KOPT-K1 (cell line): ENCODE results near the gene COL21A1.

ENCODE experiments used
- H3K27ac ChIP-seq: fragments of 200-600 bp; sonication (generic); 2 replicates; pipeline ENCODE4 v1.5.1; 2016; ENCODE audit warnings: antibody characterized with exemption, mild to moderate bottlenecking, low read depth, low read length; ENCODE audit not compliant: poor library complexity, severe bottlenecking
- H3K36me3 ChIP-seq: fragments of 200-600 bp; sonication (generic); 2 replicates; pipeline ENCODE4 v1.5.1; 2017; ENCODE audit warnings: antibody characterized with exemption, mild to moderate bottlenecking, low read length, moderate library complexity; ENCODE audit not compliant: insufficient read depth
- H3K9me3 ChIP-seq: fragments of 200-600 bp; sonication (generic); 2 replicates; pipeline ENCODE4 v1.5.1; 2017; ENCODE audit warnings: antibody characterized with exemption, low read length, mild to moderate bottlenecking; ENCODE audit not compliant: insufficient read depth, poor library complexity, severe bottlenecking

Gene COL21A1

DNA sequence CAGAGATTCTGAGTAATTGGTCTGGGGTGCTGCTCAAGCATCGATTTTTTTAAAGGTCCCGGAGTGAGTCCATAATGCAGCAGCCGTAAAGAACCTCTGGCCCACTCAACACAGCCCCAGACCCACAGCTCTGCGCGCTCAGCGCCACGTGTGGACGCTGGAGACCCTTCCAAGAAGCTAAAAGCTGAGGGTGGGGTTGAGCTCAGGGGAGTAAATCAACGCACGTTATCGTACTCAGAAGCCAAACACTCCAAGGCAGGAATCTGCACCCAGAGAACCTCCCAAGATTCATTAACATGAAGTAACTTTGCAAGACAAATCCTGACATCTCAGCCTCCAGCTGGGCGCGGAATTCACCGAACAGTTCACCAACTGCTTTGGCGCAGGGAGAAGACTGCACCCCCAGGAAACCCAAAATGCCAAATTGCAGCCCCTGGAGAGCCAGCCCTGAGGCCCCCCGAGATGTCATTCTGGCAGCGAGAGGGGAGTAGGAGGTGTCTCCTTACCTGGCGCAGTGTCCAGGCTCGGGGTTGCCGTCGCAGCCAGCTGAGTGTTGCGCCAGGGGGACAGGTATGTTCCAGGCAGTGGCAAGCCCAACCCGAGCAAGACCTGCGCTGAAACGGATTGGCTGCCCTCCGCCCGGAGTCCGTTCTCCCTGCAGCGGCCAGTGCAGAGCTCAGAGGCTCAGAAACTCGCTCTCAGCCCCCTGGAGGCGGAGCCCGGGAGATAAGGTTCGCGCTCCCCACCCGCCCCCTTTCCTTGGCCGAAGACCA lies at the start of gene COL21A1:
TSS of gene COL21A1 (minus strand) at position 700 of the 773 bp plus-strand sequence. CDS start 64,962 bp downstream, outside the sequence.
- no peaks in the 10 kb centered on the region for H3K9me3 ChIP-seq
- no peaks in the 10 kb centered on the region for H3K36me3 ChIP-seq
- H3K27ac ChIP-seq = no peak within 1 kb of the TSS

DNA sequence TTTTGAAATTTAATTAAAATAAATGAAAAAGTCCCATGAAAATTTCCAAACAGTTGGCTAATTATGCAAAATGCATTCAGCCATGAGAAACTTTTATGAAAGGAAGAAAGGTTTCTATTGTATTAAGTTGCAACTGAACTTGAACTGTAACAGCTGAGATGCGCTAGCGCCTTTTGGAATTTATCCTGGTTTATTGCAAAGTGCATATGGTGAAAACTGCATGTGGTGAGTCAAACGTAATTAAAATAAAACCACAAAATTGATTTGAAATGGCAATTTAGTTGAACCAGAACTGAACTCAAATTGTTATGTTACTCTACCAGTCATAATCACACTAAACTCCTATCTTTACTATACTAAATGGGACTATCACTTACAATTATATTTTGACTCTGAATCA lies 46.4 kb upstream of the COL21A1 start:
- no peak overlapping the region for H3K27ac ChIP-seq
- no peaks in the 10 kb centered on the region for H3K36me3 ChIP-seq

DNA sequence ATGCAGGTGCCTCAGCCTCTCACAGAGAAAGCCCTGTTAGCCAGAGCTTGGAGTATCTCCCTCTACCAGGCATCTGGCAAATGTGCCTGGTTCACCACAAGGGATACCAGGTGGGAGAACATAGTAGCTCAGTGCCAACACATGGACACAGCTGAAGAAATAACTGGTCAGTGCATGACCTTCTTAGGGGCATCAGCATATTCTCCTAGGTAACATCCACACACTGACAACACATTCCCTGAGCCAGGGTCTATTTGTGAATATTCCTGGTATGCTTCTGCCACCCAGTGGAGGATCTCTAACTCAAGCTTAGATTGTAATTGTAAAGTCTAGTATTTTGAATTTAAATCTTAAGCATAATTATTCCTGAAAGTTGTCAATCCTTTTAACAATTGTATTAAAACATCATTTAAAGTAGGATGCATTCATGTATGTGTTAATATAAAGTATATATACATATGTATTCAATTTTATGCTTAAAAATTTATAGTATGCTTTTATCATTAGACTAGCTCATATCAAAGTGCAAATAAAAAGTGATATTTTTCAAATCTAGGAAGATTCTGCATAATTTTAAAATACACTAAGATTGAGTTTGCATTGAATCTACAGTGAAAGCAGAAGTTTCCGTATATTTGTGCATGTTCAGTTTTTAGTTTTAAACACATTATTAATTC lies 45.3 kb upstream of the COL21A1 start:
- no peak overlapping the region for H3K27ac ChIP-seq
- no peaks in the 10 kb centered on the region for H3K9me3 ChIP-seq
- no peaks in the 10 kb centered on the region for H3K36me3 ChIP-seq

More for the DNA sequence above, 46.4 kb upstream of the COL21A1 start:
- no peaks in the 10 kb centered on the region for H3K9me3 ChIP-seq

DNA sequence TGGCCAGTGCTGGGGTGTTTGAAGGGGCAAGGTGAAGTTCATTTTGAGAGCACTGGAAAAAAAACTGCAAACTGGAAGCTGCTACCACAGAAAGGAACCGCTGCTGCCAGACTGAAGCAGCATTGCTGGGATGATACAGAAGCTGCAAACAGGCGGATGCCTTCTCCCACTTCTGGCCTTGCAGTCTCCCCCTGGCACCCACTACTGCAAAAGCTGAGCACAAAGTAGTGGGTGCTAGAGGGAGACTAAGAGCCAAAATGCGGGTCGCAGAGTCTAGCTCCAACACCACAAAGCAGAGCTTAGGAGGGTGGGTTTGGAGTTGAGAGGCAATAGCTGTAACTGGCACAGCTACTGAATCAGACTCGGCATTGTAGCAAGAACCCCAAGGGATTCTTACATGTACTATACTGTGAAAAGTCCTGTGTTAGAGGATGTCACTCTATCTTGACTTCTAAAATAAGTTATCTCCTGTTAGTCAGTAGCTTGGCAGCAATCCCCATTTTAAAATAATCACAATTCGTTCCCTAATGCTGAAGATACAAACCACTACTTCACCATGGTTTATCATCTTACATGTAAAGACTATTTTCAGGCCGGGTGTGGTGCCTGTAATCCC lies 44.0 kb upstream of the COL21A1 start:
- Histone ChIP-seq H3K9me3 (no peaks in the 10 kb centered on the region), H3K27ac (no peak overlapping the region), H3K36me3 (no peaks in the 10 kb centered on the region)

DNA sequence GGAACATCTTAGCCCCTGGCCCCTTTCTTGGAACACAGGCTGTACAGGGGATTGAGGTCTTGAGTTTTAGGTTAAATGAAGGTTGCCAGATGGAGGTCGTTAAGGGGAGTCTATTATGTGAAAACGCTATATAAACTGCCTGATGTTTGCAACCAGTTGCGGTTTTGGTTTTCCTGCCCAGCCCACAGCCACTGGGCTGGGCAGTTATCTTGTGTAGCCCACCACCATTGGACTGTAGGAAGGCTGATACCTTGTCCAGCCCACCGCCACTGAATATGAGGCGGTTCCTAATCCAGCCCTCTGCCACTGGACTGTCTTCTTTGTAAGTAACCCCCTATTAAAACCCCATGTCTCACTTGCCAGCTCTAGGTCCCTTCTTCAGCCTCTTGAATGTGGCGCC lies 42.3 kb upstream of the COL21A1 start:
- Histone ChIP-seq H3K9me3 (no peaks in the 10 kb centered on the region), H3K27ac (no peak overlapping the region), H3K36me3 (no peaks in the 10 kb centered on the region)

DNA sequence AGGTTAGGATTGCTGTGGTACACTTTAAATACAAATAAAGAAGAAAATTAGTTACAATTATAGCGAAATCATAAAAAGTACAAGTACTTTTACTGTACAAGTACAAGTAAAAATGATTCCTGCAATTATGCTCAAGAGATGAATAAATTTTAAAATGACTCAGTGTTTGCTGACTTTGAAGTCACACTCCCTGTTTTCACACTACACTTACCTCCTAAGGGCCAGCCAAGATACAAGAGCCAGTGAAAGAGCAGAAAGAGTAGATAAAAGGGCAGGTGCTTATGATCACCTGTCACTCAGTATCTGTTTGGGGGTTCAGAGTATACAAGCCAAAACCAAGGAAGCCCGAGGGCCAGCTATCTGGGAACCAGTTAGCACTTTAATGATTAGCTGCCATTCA lies 41.0 kb upstream of the COL21A1 start:
- H3K27ac ChIP-seq = no peak overlapping the region
- H3K9me3 ChIP-seq = no peaks in the 10 kb centered on the region
- H3K36me3 ChIP-seq = no peaks in the 10 kb centered on the region

DNA sequence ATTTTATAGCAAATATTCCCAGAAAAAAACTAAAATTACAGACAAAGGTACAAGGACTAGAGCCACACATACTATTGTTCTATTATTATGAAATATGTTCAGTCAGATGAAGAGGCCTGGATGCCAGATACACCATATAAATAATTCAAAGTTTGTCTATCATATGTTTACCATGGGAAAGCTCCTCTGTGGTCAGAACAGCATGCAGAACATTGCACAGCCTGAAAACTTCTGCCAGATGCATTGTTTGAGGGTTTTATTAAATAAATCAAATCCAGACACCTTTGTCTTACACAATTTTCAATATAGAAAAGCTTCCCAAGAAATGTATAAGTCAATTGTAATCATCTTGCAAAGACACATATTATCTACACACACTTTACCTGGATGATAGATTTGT lies 35.0 kb upstream of the COL21A1 start:
- H3K36me3 ChIP-seq = no peaks in the 10 kb centered on the region
- no peak overlapping the region for H3K27ac ChIP-seq
- no peaks in the 10 kb centered on the region for H3K9me3 ChIP-seq

DNA sequence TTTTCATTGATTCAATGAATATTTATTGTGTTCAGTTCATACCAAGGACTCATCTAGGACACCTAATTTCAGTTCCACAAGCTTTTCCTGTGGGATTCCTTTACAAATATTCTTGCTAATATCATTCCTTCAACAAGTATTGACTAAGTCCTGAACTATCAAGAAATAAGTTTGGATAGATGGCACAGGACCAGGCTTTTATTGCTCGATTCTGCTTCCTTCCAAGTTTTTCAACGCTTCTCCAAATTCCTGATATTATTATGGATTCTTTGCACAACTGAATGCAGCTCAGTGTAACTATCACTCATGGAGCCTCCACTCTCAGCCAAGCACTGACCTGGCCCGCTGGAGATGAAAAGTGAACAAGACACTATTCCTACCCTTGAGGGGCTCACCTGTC lies 32.7 kb upstream of the COL21A1 start:
- no peak overlapping the region for H3K27ac ChIP-seq
- H3K9me3 ChIP-seq = no peaks in the 10 kb centered on the region
- no peaks in the 10 kb centered on the region for H3K36me3 ChIP-seq

DNA sequence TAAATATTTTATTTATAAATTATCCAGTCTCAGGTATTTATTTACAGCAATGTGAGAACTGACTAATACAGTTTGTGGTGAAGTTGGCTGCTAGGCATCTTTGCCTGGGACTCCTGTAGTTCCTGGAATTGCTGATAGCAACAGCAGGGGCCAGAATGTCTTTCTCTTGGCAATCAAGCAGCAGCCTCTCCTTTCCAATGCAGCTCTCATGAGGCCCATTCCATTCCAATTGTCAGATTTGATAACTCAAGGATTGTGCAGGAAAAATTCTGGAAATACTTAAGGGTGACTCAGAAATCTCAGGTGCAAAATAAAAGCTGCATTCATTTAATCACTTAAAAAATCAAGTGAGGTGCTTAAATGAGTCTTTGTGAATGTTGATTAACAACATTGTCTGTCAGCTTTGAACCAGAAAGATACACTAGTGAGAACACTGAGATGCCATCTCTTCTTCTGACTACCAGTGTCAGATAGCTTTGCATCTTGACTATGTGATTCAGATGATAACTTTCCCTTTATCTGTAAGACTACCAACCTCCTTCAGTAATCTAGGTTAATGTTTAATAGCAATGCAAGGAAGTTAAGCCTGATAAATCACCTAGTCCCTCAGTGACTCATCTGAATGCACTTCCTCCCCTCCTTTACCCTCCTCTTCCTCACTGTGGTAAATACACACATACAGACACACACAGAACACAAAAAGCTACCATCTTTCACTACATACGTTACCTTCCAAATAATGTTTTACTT lies 32.1 kb upstream of the COL21A1 start:
- Histone ChIP-seq H3K36me3 (no peaks in the 10 kb centered on the region), H3K27ac (no peak overlapping the region), H3K9me3 (no peaks in the 10 kb centered on the region)

DNA sequence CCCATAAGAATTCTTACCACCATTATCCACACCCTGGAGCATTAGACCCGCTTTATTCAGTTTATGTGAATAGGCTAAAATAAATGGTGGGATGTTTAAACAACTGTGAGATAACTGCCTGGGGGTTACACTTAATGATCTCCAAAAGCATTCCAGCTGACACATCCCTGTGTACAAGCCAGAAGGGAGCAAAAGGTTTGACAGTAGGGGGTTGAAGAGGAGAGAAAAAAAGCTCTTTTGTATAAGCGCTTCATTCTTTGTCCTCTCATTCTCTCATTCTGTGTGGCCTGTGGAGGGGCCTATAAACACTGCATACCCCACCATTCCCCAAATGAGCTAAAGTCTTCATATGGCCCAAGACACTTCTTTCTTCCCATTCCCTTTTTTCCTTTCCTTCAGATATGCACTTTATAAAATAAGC lies 30.8 kb upstream of the COL21A1 start:
- Histone ChIP-seq H3K36me3 (no peaks in the 10 kb centered on the region), H3K27ac (no peak overlapping the region), H3K9me3 (no peaks in the 10 kb centered on the region)

DNA sequence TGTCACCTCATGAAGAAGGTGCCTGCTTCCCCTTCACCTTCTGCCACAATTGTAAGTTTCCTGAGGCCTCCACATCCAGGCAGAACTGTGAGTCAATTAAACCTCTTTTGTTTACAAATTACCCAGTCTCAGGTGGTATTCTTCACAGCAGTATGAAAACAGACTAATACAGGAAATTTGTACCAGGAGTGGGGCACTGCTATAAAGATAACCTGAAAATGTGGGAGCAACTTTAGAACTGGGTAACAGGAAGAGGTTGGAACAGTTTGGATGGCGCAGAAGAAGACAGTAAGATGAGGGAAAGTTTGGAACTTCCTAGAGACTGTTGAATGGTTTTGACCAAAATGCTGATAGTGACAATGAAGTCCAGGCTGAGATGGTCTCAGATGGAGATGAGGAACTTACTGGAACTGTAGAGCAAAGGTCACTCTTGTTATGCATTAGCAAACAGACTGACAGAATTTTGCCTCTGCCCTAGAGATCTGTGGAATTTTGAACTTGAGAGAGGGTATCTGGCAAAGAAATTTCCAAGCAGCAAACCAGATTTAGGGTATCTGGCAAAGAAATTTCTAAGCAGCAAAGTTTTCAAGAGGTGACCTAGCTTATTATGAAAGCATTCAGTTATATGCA lies 23.5 kb upstream of the COL21A1 start:
- H3K27ac ChIP-seq = no peak overlapping the region
- H3K36me3 ChIP-seq = no peaks in the 10 kb centered on the region
- H3K9me3 ChIP-seq = no peaks in the 10 kb centered on the region

DNA sequence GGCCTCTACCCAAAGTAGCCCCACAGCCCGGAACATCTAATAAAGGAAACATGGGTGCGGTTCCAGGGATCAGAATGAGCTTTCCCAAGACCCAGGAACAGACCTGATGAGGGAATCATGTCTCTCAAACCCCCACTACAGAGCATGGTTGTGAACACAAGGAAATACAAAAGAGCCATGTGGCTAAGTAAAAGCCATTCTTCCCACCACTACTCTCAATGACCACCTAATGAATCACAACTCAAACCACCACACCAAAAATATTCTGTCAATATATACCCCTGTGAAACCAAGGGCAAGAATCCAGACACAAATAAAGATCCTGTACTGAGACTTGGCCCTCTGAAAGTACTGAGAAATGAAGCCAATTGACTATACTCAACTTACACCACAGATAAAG lies 20.9 kb upstream of the COL21A1 start:
- Histone ChIP-seq H3K27ac (no peak overlapping the region), H3K9me3 (no peaks in the 10 kb centered on the region), H3K36me3 (no peaks in the 10 kb centered on the region)

DNA sequence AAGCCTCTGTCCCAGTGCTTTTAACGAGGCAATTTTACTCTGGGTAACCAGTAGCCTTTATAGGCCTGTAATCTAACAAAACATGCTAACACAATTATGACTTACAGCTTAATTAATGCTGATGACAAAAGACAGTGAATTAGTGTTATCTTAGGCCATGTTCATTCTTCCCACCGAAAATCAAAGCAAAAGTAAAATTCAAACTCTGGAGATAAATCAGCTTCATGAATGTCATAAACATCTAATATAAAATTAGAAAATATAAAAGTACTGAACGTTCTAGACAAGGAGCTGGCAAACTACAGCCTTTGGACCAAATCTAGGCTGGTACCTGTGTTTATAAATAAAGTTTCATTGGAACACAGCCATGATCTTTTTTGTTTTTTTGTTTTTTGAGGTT lies 18.6 kb upstream of the COL21A1 start:
- no peaks in the 10 kb centered on the region for H3K9me3 ChIP-seq
- no peak overlapping the region for H3K27ac ChIP-seq
- no peaks in the 10 kb centered on the region for H3K36me3 ChIP-seq

DNA sequence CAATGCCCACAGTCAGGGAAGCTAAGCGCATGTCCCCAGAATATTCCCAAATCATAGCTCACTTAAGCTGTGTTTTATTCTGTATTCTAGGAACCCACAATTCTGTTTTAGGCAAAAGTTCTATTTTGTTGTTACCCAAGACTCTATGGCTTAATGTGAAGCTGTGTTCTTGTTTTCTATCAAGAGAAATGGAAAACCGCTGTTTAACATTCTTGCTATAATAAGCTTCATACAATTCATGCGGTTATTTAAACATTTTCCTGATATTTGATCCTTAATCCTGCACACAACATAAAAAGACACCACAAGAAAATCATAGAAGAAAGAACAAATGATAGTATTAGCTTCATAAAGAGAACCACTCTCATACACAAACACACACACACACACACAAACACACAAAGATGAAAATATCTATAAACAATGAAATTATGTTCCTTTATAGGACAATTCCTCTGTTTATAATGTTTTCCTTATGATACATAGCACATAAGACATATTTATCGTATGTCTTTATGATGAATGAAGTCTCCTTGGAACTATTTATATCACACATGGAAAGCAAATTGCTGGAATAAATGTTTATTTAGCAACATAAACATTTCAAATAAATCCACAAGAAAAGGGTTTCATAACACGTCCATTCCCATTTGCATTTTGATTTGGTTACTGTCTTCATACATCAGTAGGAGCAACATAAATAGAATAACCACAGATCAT lies 16.4 kb upstream of the COL21A1 start:
- H3K9me3 ChIP-seq = no peaks in the 10 kb centered on the region
- no peak overlapping the region for H3K27ac ChIP-seq
- no peaks in the 10 kb centered on the region for H3K36me3 ChIP-seq
